Keratinocyte (primary cell): Measurements from ENCODE around the gene ERCC6L2.

Source experiments
- CTCF ChIP-seq, 3 experiments: IDR thresholded peaks in 1 of 3; conservative IDR thresholded peaks in 1 of 3; optimal IDR thresholded peaks in 1 of 3; 2 replicates in 2 of 3; 3 replicates in 1 of 3; pipeline versions ENCODE3 to v1.5.1; 2011; ENCODE audit warnings: low read length in 3 of 3, mild to moderate bottlenecking in 3 of 3, moderate library complexity in 2 of 3, control low read depth in 1 of 3, inconsistent platforms in 1 of 3; ENCODE audit not compliant: insufficient read depth in 2 of 3; ENCODE audit errors: extremely low read depth in 1 of 3
- EZH2 ChIP-seq: IDR thresholded peaks from one replicate; pipeline ENCODE4 v1.6.1; 2012; ENCODE audit warnings: inconsistent platforms, mild to moderate bottlenecking, low read length, moderate library complexity

GRCh38 chr9:95910023-95910707 lies 34.7 kb downstream of the ERCC6L2 start:
- TF ChIP-seq CTCF (optimal IDR thresholded peaks at IDR 0.05 in 1 of 3, IDR thresholded peaks at IDR 0.05 in 1 of 3, conservative IDR thresholded peaks at IDR 0.05 in 1 of 3; ENCODE audit: extremely low read depth in 1 of 3, insufficient read depth in 2 of 3, low read length in 3 of 3) (no peak), EZH2 (no peak)
